ENCODE measurements around the gene IP6K1. TPM values are rescaled to one million over a fixed set of nuclear protein-coding genes. Genes with fewer than 3 reads are reported as not detected.
"Not testable (repeated sequence)": the region's sequence is repeated elsewhere in the genome, so short reads cannot be mapped to it uniquely, and the experiment has no call there.

The IP6K1 gene
- total RNA-seq, result 10 to 100 TPM; 37.2 to 39.0 (median 38.2) TPM

- ATAC-seq, result peak; percentile 99 to 100
- Mint-ChIP-seq H3K36me3 (ENCODE audit: insufficient read depth) (peaks cover 4% of the 10 kb centered on the region), H3K27me3 (ENCODE audit: low read depth) (no peaks in the 10 kb centered on the region), H3K4me3 (peak within 1 kb of the TSS; percentile 90), H3K4me1 (ENCODE audit: low read depth) (peaks cover 32% of the 10 kb centered on the region), H3K9me3 (no peaks in the 10 kb centered on the region)
- peak; percentile 99 for DNase-seq
Observed at GRCh38 chr3:49786357-49787181, at the start of gene IP6K1. TSS of gene IP6K1 (minus strand) at chr3:49786542. CDS start at chr3:49748040, 38,502 bp downstream.

DNA sequence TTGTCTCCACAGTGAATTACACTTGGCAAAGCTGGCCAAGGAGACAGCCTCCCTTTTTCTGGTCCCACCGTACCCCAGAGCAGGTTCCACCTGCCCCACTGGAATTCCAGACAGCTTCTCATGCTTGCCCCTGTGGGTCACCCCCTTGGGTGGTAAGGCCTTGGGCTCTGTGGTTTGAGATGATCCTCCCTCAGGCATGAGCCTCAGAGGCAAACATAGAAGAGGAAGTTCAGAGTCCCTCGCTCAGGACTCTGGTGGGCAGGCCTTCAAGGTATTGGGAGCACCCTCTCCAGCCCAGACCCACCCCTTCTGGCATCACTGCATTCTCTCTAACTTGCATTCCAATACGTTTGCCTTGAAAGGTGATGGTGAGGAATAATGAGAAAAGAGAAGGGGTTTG, 45.0 kb upstream of the IP6K1 start:
- H3K4me3 Mint-ChIP-seq, result no peak overlapping the region
- H3K27me3 Mint-ChIP-seq (ENCODE audit: low read depth), result no peaks in the 10 kb centered on the region
- DNase-seq, result no peak
- no peak for ATAC-seq
- peaks cover 3% of the 10 kb centered on the region for H3K36me3 Mint-ChIP-seq (ENCODE audit: insufficient read depth)
- H3K9me3 Mint-ChIP-seq, result no peaks in the 10 kb centered on the region
- H3K4me1 Mint-ChIP-seq (ENCODE audit: low read depth), result no peaks in the 10 kb centered on the region

- Mint-ChIP-seq H3K36me3 (ENCODE audit: insufficient read depth) (no peaks in the 10 kb centered on the region), H3K4me1 (ENCODE audit: low read depth) (no peaks in the 10 kb centered on the region), H3K4me3 (no peak overlapping the region), H3K9me3 (no peaks in the 10 kb centered on the region), H3K27me3 (ENCODE audit: low read depth) (no peaks in the 10 kb centered on the region)
- ATAC-seq, result no peak
- no peak for DNase-seq
Observed at GRCh38 chr3:49826016-49826415, 39.7 kb upstream of the IP6K1 start.

DNA sequence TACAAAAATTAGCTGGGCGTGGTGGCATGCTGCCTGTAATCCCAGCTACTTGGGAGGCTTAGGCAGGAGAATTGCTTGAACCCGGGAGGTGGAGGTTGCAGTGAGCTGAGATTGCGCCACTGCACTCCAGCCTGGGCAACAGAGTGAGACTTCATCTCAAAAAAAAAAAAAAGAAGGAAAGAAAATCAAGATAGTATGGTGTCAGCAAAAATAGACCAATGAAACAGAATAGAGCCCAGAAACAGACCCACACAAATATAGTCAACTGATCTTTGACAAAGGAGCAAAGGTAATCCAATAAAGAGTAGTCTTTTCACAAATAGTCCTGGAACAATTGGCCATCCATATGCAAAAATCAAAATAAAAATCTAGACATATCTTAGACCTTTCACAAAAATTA, 36.8 kb upstream of the IP6K1 start:
- not testable (repeated sequence) for H3K27me3 Mint-ChIP-seq (ENCODE audit: low read depth); ATAC-seq; H3K9me3 Mint-ChIP-seq; H3K4me3 Mint-ChIP-seq; H3K4me1 Mint-ChIP-seq (ENCODE audit: low read depth); H3K36me3 Mint-ChIP-seq (ENCODE audit: insufficient read depth); DNase-seq

GRCh38 chr3:49813497-49814174, 27.3 kb upstream of the IP6K1 start, which contains the start of gene UBA7:
TSS of gene UBA7 (minus strand) at chr3:49813953. CDS start at chr3:49813787, 166 bp downstream.
- Mint-ChIP-seq H3K4me1 (ENCODE audit: low read depth) (peaks cover 30% of the 10 kb centered on the region), H3K9me3 (no peaks in the 10 kb centered on the region), H3K4me3 (peak within 1 kb of the TSS; percentile 88), H3K36me3 (ENCODE audit: insufficient read depth) (peaks cover 16% of the 10 kb centered on the region), H3K27me3 (ENCODE audit: low read depth) (no peaks in the 10 kb centered on the region)
- peak; percentile 18 for DNase-seq
- ATAC-seq, result peak; percentile 90 to 91

DNA sequence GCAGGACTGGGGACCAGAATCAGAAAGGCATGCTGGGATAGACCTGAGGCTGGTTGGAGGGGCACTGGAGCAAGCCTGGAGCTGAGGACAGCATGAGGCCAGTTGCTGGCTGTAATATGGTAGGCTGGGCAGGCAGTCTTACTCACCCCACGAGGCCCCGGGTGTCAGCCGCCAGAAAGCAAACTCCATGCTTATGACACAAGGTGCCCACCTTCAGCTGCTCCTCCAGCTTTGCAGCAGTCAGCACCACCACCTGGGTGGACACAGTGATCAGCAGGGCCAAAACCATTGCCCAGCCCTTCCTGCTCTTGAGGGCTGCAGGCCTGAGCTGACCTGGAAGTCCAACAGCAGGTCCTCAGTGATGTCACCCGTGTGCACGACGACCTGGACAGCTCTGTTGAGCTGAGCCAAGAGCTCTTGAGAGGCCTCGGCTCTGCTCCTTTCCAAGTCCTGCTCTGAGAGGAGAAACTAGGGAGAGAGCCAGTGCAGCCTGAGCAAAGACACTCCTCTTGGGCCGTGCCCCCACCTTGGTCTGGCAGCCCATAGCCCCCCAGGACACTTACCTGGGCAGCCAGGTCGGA, 26.7 kb upstream of the IP6K1 start:
- peak; percentile 6 to 23 for ATAC-seq
- H3K9me3 Mint-ChIP-seq, result no peaks in the 10 kb centered on the region
- no peak for DNase-seq
- H3K27me3 Mint-ChIP-seq (ENCODE audit: low read depth), result no peaks in the 10 kb centered on the region
- peaks cover 16% of the 10 kb centered on the region for H3K36me3 Mint-ChIP-seq (ENCODE audit: insufficient read depth)
- H3K4me1 Mint-ChIP-seq (ENCODE audit: low read depth), result peaks cover 36% of the 10 kb centered on the region
- H3K4me3 Mint-ChIP-seq, result peak overlapping the region; percentile 88

DNA sequence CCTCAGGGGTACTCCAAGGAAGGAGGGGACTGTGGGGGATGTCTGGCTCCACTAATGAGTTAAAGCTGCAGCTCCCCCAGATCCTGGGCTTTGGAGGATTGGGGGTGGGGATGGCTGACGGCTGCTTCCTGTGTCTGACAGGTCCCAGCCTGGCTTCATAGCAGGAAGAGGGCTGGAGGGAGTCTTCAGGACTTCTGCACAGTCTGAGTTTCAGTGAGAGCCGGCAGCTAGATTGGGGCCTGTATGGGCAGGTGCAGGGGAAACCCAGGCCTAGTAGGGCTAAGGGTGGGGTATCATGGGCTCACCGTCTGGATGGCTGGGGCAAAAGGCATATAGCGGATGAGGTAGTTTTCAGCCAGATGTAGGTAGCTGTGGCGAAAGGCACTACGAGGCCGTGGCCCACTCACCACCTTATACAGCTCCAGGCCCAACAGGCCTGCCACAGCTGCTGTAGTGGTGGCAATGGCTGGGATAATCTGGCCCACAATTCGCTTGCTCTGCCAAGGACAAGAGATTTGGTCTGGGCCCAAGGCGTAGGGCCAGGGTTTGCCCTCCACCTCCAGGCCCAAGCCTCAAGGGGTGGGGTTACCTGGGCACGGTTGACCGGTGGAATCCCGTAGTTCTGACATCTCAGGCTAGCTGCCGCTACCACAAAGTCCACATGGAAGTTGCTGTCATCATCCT, 21.2 kb upstream of the IP6K1 start:
- Mint-ChIP-seq H3K4me1 (ENCODE audit: low read depth) (peaks cover 51% of the 10 kb centered on the region), H3K36me3 (ENCODE audit: insufficient read depth) (peaks cover 16% of the 10 kb centered on the region), H3K4me3 (no peak overlapping the region), H3K27me3 (ENCODE audit: low read depth) (no peaks in the 10 kb centered on the region), H3K9me3 (no peaks in the 10 kb centered on the region)
- no peak for DNase-seq
- no peak for ATAC-seq

DNA sequence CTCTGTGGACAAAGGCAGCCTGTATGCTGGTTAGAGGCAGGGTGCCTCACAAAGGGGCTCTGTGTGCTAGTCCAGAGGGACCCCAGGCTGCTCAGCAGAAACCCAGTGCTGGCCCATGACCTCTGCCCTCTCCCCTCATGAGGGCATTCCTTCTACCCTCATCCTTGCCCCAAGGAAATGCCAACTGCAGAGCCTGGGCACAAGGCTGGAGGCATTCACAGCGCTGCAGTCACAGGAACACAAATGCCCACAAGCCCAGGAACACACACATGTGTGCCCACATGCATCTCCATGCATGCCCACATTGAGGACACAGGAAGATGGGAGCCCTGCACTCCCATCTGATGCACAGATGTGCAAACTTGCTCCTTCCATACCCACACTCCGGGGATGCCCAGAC, 20.5 kb upstream of the IP6K1 start:
- Mint-ChIP-seq H3K4me1 (ENCODE audit: low read depth) (peaks cover 49% of the 10 kb centered on the region), H3K4me3 (no peak overlapping the region), H3K36me3 (ENCODE audit: insufficient read depth) (peaks cover 16% of the 10 kb centered on the region), H3K9me3 (no peaks in the 10 kb centered on the region), H3K27me3 (ENCODE audit: low read depth) (no peaks in the 10 kb centered on the region)
- ATAC-seq (no peak), DNase-seq (no peak)

DNA sequence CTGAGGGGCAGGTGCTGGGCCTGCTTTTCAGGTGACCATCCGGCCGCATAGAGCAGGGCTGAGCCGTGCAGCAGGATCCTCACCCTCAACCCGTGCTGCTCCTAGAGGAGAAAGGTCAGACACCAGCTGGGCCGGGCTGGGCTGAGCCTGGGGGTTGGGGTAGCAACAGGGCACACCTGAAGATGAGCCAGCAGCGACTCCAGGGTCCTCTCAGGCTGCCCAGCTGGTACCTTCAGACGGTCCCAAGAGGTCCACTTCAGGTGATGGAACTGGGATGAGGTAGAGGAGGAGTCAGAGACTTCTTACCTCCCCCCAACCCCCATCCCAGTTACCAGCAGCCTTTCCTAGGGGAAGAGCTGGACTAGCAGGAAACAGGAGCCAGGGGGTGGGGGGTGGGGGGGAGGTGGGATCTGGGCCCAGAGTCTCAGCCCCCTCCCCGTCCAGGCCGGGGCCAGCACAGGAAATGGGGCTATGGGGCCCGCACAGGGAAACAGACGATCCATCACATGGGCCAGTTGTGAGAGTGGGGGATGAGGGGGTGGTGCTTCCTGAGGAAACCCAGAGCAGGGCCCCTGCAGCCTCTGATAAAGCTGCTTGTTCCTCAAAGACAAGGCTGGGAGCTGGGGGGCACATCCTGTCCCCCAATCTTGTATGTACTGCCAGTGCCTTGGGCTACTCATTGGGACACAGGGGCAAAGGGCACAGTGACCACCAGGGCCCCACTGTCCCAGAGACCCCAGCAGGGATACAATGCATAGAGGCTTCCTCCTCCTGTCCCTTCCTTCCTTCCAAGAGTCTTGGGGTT, 19.8 kb upstream of the IP6K1 start:
- peaks cover 11% of the 10 kb centered on the region for H3K36me3 Mint-ChIP-seq (ENCODE audit: insufficient read depth)
- H3K9me3 Mint-ChIP-seq, result no peaks in the 10 kb centered on the region
- H3K4me3 Mint-ChIP-seq, result no peak overlapping the region
- H3K4me1 Mint-ChIP-seq (ENCODE audit: low read depth), result peaks cover 44% of the 10 kb centered on the region
- ATAC-seq (no peak), DNase-seq (no peak)
- H3K27me3 Mint-ChIP-seq (ENCODE audit: low read depth), result no peaks in the 10 kb centered on the region

- no peak for DNase-seq
- no peak for ATAC-seq
- no peaks in the 10 kb centered on the region for H3K9me3 Mint-ChIP-seq
- H3K27me3 Mint-ChIP-seq (ENCODE audit: low read depth), result no peaks in the 10 kb centered on the region
- H3K36me3 Mint-ChIP-seq (ENCODE audit: insufficient read depth), result peaks cover 9% of the 10 kb centered on the region
- no peak overlapping the region for H3K4me3 Mint-ChIP-seq
- peaks cover 44% of the 10 kb centered on the region for H3K4me1 Mint-ChIP-seq (ENCODE audit: low read depth)
Observed at GRCh38 chr3:49805367-49805782, 19.0 kb upstream of the IP6K1 start.

DNA sequence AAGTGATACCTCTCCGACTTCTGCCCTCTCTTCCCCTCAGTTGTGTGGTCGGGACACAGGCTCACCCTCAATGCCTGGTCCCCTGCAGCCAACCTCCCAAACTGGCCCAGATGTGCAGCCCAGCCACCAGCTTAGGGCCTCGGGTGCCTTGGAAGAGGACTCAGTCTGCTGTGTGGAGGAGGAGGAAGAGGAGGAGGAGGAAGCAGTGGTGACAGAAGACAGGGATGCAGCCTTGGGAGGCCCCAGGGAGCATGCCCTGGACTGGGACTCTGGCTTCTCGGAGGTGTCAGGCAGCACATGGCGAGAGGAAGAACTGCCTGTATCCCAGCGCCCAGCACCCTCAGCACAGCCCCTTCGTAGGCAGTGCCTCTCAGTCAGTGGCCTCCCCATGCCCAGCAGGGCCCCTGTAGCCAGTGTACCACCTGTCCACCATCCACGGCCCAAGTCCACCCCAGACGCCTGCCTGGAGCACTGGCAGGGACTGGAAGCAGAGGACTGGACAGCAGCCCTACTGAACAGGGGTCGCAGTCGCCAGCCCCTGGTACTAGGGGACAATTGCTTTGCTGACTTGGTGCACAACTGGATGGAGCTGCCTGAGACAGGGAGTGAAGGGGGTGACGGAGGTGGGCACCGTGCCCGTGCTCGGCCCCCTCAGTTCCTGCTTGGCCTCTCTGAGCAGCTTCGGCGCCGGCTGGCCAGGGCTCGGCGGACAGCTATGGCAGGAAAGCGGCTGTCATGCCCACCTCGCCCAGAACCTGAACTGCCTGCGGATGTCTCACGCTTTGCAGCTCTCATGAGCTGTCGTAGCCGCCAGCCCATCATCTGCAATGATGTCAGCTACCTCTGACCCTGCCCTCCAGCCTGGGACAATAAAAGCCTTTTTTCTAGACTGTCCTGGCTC, 18.0 kb upstream of the IP6K1 start:
- peaks cover 44% of the 10 kb centered on the region for H3K4me1 Mint-ChIP-seq (ENCODE audit: low read depth)
- ATAC-seq (no peak), DNase-seq (no peak)
- no peaks in the 10 kb centered on the region for H3K36me3 Mint-ChIP-seq (ENCODE audit: insufficient read depth)
- no peaks in the 10 kb centered on the region for H3K9me3 Mint-ChIP-seq
- no peaks in the 10 kb centered on the region for H3K27me3 Mint-ChIP-seq (ENCODE audit: low read depth)
- H3K4me3 Mint-ChIP-seq, result peak overlapping the region; percentile 85

- no peaks in the 10 kb centered on the region for H3K9me3 Mint-ChIP-seq
- DNase-seq (peak; percentile 28), ATAC-seq (peak; percentile 27 to 31)
- H3K36me3 Mint-ChIP-seq (ENCODE audit: insufficient read depth), result no peaks in the 10 kb centered on the region
- peaks cover 44% of the 10 kb centered on the region for H3K4me1 Mint-ChIP-seq (ENCODE audit: low read depth)
- peak overlapping the region; percentile 85 for H3K4me3 Mint-ChIP-seq
- H3K27me3 Mint-ChIP-seq (ENCODE audit: low read depth), result no peaks in the 10 kb centered on the region
Observed at GRCh38 chr3:49803465-49804140, 17.3 kb upstream of the IP6K1 start.
